HG03097 (cell line): Measurements from ENCODE around the gene ARHGAP45.
A peak's percentile ranks its signal among the peaks of the same experiment; 100 is the strongest.
"Not testable (repeated sequence)": the region's sequence is repeated elsewhere in the genome, so short reads cannot be mapped to it uniquely, and the experiment has no call there.

Experiments
- ATAC-seq: cut with Tn5 transposase; IDR thresholded peaks from one replicate; pipeline ENCODE4 v1.9.1; 2021; ENCODE audit not compliant: unreplicated experiment, low FRiP score

ARHGAP45 gene

GRCh38 chr19:1129084-1129483 lies 62.1 kb downstream of the ARHGAP45 start:
- not testable (repeated sequence) for ATAC-seq

- ATAC-seq = no peak
Measured at GRCh38 chr19:1129535-1129934, 62.6 kb downstream of the ARHGAP45 start.

- no peak for ATAC-seq
Measured at GRCh38 chr19:1130771-1131717, 64.1 kb downstream of the ARHGAP45 start.

GRCh38 chr19:1131718-1132551 lies 65.0 kb downstream of the ARHGAP45 start:
- peak; percentile 42 for ATAC-seq

GRCh38 chr19:1132552-1133383 lies 65.8 kb downstream of the ARHGAP45 start:
- ATAC-seq = peak; percentile 21

GRCh38 chr19:1133471-1133929 lies 66.5 kb downstream of the ARHGAP45 start:
- ATAC-seq = no peak

GRCh38 chr19:1134431-1134830 lies 67.5 kb downstream of the ARHGAP45 start:
- no peak for ATAC-seq

- ATAC-seq = no peak
Measured at GRCh38 chr19:1135454-1135853, 68.5 kb downstream of the ARHGAP45 start.

- ATAC-seq = no peak
Measured at GRCh38 chr19:1136201-1136600, 69.2 kb downstream of the ARHGAP45 start.
